ENCODE results near the gene RPL4. TPM values are rescaled to one million over a fixed set of nuclear protein-coding genes. Genes with fewer than 3 reads are reported as not detected.
"Not testable (repeated sequence)": the region's sequence is repeated elsewhere in the genome, so short reads cannot be mapped to it uniquely, and the experiment has no call there.

The RPL4 gene
- total and polyA plus RNA-seq, 2 donors from 2014 or later, result 1,774 to 2,001 TPM

- Histone ChIP-seq H3K4me1 (ENCODE audit: control insufficient read depth in 2 of 3, insufficient read depth in 2 of 3, low read depth in 1 of 3, low read length in 3 of 3) (no peaks in the 10 kb centered on the region), H3K9me3 (ENCODE audit: control insufficient read depth in 2 of 3, insufficient read depth in 1 of 3, low read length in 3 of 3) (no peaks in the 10 kb centered on the region), H3K4me3 (ENCODE audit: low read length in 3 of 3) (no peak overlapping the region), H3K27me3 (ENCODE audit: control insufficient read depth, insufficient read depth, low read length) (no peaks in the 10 kb centered on the region), H3K36me3 (ENCODE audit: control insufficient read depth in 2 of 3, insufficient read depth in 3 of 3, low read length in 3 of 3) (no peaks in the 10 kb centered on the region), H3K9ac (ENCODE audit: low read length in 3 of 3) (no peak overlapping the region), H3K27ac (ENCODE audit: low read depth in 2 of 2, low read length in 2 of 2) (no peak overlapping the region)
- no peak for TF ChIP-seq CTCF (IDR thresholded peaks at IDR 0.05; ENCODE audit: borderline replicate concordance, extremely low read depth, insufficient read depth)
- intact Hi-C loops (cut with DNase I), result no loop called here
- FAIRE-seq (no peak), DNase-seq (no peak)
Measured at GRCh38 chr15:66462627-66463026, 42.0 kb downstream of the RPL4 start.

- no peak for FAIRE-seq
- intact Hi-C loops (cut with DNase I), result no loop called here
- H3K4me3 ChIP-seq (ENCODE audit: low read length in 3 of 3), result no peak overlapping the region
Measured at GRCh38 chr15:66461917-66462316, 42.7 kb downstream of the RPL4 start.

GRCh38 chr15:66461294-66461693 lies 43.4 kb downstream of the RPL4 start:
- H3K27ac ChIP-seq (ENCODE audit: low read depth in 2 of 2, low read length in 2 of 2); DNase-seq; H3K27me3 ChIP-seq (ENCODE audit: control insufficient read depth, insufficient read depth, low read length); H3K9ac ChIP-seq (ENCODE audit: low read length in 3 of 3); H3K4me1 ChIP-seq (ENCODE audit: control insufficient read depth in 2 of 3, insufficient read depth in 2 of 3, low read depth in 1 of 3, low read length in 3 of 3); intact Hi-C loops (cut with DNase I); H3K36me3 ChIP-seq (ENCODE audit: control insufficient read depth in 2 of 3, insufficient read depth in 3 of 3, low read length in 3 of 3); H3K9me3 ChIP-seq (ENCODE audit: control insufficient read depth in 2 of 3, insufficient read depth in 1 of 3, low read length in 3 of 3); H3K4me3 ChIP-seq (ENCODE audit: low read length in 3 of 3); FAIRE-seq: not testable (repeated sequence)

More at GRCh38 chr15:66461917-66462316, 42.7 kb downstream of the RPL4 start:
- H3K27ac ChIP-seq (ENCODE audit: low read depth in 2 of 2, low read length in 2 of 2), result no peak overlapping the region
- no peaks in the 10 kb centered on the region for H3K36me3 ChIP-seq (ENCODE audit: control insufficient read depth in 2 of 3, insufficient read depth in 3 of 3, low read length in 3 of 3)
- DNase-seq, result no peak
- no peak overlapping the region for H3K9ac ChIP-seq (ENCODE audit: low read length in 3 of 3)
- no peaks in the 10 kb centered on the region for H3K9me3 ChIP-seq (ENCODE audit: control insufficient read depth in 2 of 3, insufficient read depth in 1 of 3, low read length in 3 of 3)
- TF ChIP-seq CTCF (IDR thresholded peaks at IDR 0.05; ENCODE audit: borderline replicate concordance, extremely low read depth, insufficient read depth), result no peak
- no peaks in the 10 kb centered on the region for H3K27me3 ChIP-seq (ENCODE audit: control insufficient read depth, insufficient read depth, low read length)
- H3K4me1 ChIP-seq (ENCODE audit: control insufficient read depth in 2 of 3, insufficient read depth in 2 of 3, low read depth in 1 of 3, low read length in 3 of 3), result no peaks in the 10 kb centered on the region

- Histone ChIP-seq H3K9ac (ENCODE audit: low read length in 3 of 3) (no peak overlapping the region), H3K27ac (ENCODE audit: low read depth in 2 of 2, low read length in 2 of 2) (no peak overlapping the region), H3K4me3 (ENCODE audit: low read length in 3 of 3) (no peak overlapping the region), H3K36me3 (ENCODE audit: control insufficient read depth in 2 of 3, insufficient read depth in 3 of 3, low read length in 3 of 3) (no peaks in the 10 kb centered on the region), H3K27me3 (ENCODE audit: control insufficient read depth, insufficient read depth, low read length) (no peaks in the 10 kb centered on the region), H3K9me3 (ENCODE audit: control insufficient read depth in 2 of 3, insufficient read depth in 1 of 3, low read length in 3 of 3) (no peaks in the 10 kb centered on the region), H3K4me1 (ENCODE audit: control insufficient read depth in 2 of 3, insufficient read depth in 2 of 3, low read depth in 1 of 3, low read length in 3 of 3) (no peaks in the 10 kb centered on the region)
- DNase-seq (no peak), FAIRE-seq (no peak)
- intact Hi-C loops (cut with DNase I), result no loop called here
- no peak for TF ChIP-seq CTCF (IDR thresholded peaks at IDR 0.05; ENCODE audit: borderline replicate concordance, extremely low read depth, insufficient read depth)
Measured at GRCh38 chr15:66459818-66460615, 44.6 kb downstream of the RPL4 start.

Measured in kidney (tissue), 14 donors.